AG09319 (cell line): ENCODE data around the gene ZMIZ1.

Source experiments
- DNase-seq: peaks from one replicate; pipeline ENCODE4 v3.0.0-alpha.2; 2010; ENCODE audit warnings: low read depth; ENCODE audit errors: extremely low read depth
- CTCF ChIP-seq: IDR thresholded peaks from 2 replicates; pipeline ENCODE4 v1.5.1; 2011; ENCODE audit warnings: low read depth, mild to moderate bottlenecking, inconsistent platforms, low read length, moderate library complexity

ZMIZ1 gene

GRCh38 chr10:79140855-79141254 is 72.1 kb downstream of the ZMIZ1 start:
- no peak for DNase-seq
- TF ChIP-seq CTCF: no peak

DNA sequence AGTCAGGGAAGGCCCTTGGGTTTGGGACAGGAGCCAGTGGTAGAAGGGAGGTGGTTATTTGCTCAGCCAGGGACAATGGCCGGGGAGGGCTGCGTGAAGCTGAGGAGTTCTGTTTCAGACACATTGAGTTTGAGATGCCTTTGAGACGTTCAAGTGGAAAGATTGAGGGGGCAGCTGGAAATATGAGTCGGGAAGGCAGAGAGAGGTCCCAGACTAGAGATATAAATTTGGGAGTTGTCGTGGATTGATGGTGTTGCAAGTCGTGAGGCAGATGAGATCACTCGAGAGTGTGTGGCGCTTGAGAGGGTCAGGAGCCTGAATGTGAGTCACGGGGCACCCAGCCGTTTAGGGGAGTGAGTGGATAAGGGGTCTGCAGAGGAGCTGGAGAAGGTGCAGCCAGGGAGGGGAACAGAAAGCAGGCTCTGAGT is 73.3 kb downstream of the ZMIZ1 start:
- TF ChIP-seq CTCF: no peak
- no peak for DNase-seq

DNA sequence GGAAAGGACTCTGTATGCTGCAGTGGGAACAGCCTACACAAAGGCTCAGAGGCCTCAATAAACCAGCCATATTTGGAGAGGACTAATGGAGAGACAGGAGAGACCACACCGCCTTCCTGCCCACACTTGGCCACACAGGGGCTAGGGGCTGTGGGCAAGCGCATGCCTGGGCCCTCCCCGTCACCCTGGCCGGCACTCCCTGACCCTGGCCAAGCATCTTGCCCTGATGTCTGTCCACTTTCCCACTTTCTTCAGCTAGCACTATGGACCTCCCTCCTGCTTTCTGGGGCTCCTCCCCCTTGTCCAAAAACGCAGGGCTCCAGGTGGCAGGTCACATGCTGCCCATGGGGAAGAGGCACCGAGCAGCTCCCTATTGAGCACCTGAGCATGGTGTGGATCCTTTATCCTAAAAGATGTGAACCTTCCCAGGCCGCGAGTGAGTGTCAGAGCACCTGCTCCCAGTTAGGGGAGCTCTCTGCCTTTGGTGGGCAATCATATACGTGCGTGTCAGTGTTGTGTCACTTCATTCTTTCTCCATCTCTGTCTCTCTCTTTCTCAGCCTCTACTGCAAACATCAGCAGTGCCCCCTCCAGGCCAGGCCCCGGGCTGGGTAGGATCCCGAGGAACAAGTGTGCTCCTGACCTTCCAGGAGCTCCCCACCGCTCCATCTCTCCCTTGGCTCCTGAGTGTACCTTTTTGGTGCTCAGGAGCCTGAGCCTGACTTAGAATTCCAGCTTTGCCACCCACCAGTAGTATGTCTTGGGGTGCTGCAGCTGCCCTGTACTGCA is 74.0 kb downstream of the ZMIZ1 start:
- DNase-seq: no peak
- TF ChIP-seq CTCF: no peak

GRCh38 chr10:79143879-79144278 is 75.1 kb downstream of the ZMIZ1 start:
- no peak for DNase-seq
- TF ChIP-seq CTCF: no peak

DNA sequence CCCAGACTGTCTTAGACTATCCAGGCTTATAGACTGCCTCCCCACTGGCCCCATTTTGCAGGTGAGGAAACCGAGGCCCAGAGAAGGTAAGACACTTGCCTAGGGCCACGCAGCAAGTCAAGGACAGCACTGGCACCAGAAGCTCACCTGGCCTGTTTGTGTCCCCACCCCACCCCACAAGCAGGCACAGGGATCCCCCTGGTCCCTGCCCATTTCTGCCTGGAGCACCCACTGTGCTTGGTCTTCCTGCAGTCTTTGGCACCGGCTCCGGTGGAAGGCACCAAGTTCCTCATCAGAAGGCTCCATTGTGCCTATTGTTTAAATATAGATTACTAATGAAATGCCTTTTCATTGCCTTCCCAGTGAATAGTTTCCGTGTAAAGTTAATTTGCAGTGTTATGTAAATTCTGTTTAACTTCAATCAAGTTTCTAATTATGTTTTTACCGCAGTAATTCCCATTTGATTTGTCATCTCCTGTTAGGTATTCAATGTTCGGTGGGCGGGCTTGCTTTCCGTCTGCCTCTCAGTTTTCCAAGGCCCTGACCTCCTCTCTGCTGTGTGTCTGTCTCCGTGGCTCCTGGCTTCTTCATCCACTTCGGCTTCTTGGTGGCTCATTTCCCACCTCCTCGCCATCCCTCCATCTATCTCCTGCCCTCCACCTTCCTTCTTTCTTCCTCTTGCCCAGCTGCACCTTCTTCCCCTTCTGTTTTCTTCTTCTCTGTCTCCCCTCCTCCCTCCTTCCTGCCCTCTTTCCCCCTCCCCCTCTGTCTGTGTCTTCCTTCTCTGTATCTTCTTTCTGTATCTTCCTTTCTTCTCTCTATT is 75.8 kb downstream of the ZMIZ1 start:
- DNase-seq: no peak
- no peak for TF ChIP-seq CTCF

DNA sequence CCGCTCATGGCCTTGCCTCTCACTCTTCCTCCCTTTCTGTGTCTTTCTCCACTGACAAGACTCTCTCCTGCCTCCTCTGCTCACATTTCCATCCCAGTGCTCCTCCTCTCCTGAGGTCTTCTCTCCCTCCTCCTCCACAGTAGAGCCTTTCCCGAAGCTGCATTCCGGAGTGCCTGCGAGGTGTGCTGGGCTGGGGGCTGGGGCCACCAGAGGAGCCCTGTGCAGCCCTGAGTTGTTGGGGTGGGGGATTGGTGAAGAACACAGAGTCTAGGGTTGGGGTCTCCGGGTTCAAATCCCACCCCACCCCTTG is 76.4 kb downstream of the ZMIZ1 start:
- no peak for TF ChIP-seq CTCF
- no peak for DNase-seq
